ENCODE results near the gene DCST1. TPM values are rescaled to one million over a fixed set of nuclear protein-coding genes. Genes with fewer than 3 reads are reported as not detected.

Gene DCST1
- total and polyA plus RNA-seq, 2 of the 13 experiments (the other 11 are each of a cell fraction or from before 2014, with no cell fraction given), result 0.04 TPM; not detected in 1

DNA sequence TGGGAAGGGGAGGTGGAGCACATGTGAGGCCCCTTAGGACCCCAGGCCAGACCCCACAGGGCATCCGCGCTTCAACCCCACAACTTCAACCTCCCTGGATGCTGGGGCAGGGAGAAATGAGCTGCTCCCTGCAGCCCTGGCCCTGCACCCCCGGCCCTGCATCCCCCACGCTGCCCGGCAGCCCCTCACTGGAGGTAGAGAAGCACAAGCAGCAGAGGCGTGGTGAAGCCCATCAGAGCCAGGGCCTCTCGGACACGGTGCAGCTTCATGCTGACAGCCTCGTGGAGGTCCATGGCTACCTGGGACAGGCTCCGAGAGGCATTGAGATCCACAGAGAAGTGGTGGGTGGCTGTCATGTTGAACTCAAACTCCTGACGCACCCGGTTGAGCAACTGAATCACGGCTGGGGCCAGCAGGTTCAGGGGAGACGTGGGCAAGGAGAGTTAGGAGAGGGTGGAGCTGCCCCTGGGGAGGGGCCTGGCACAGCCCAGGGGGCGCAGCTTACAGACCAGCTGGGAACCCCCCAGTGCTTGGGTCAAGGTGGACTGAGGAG, 3.3 kb upstream of the DCST1 start:
- Histone ChIP-seq H3K4me1 (ENCODE audit: insufficient read depth, low read length) (peaks cover 42% of the 10 kb centered on the region), H3K79me2 (ENCODE audit: insufficient read depth, low read length) (no peaks in the 10 kb centered on the region), H3K4me3 (replicated peaks in 1 of 3; ENCODE audit: insufficient read depth in 1 of 3, low read depth in 2 of 3, low read length in 3 of 3) (no peak overlapping the region; a peak in 1 of 6 replicates), H2AFZ (ENCODE audit: low read length) (no peak overlapping the region), H3K27ac (ENCODE audit: extremely low read length, insufficient read depth, low read length) (no peak overlapping the region), H3K4me2 (ENCODE audit: low read depth, low read length) (no peak overlapping the region), H4K20me1 (ENCODE audit: insufficient read depth, low read length) (no peaks in the 10 kb centered on the region), H3K9ac (ENCODE audit: insufficient read depth, low read depth, low read length) (no peak overlapping the region), H3K9me3 (ENCODE audit: low read length) (no peaks in the 10 kb centered on the region), H3K27me3 (ENCODE audit: control insufficient read depth in 1 of 2, insufficient read depth in 2 of 2, low read length in 2 of 2) (peaks cover 7 to 50% of the 10 kb centered on the region in 2 experiments), H3K36me3 (replicated peaks in 1 of 2; ENCODE audit: control insufficient read depth in 1 of 2, insufficient read depth in 2 of 2, low read length in 2 of 2) (no peaks in the 10 kb centered on the region)
- no peak for FAIRE-seq
- WGBS (ENCODE audit: low lambda C conversion rate), result 0% methylated on average over 4 of the region's 15 CpGs
- no peak for DNase-seq (ENCODE audit: low spot score)
- in situ Hi-C loops (cut with HindIII; ENCODE audit: extremely low pct_ligation_motif_present, low pct_unique_long_range_greater_than_20kb), result no loop called here
- TF ChIP-seq ZNF367 (CRISPR knock-in tag; IDR thresholded peaks at IDR 0.05; ENCODE audit: borderline replicate concordance) (no peak), KDM6A (CRISPR knock-in tag; IDR thresholded peaks at IDR 0.05; ENCODE audit: low read depth) (no peak), CAMTA2 (CRISPR knock-in tag; IDR thresholded peaks at IDR 0.05; ENCODE audit: borderline replicate concordance) (no peak)
- ATAC-seq, result peak; percentile 30
- no TSS peak for BruUV-seq (replicated peaks)
- ChIA-PET POLR2A (no interaction called here), CTCF (ENCODE audit: low intra/inter-chr PET ratio, low total read pairs) (no interaction called here)
- intact Hi-C loops (cut with micrococcal nuclease; ENCODE audit: unreplicated experiment), result no loop called here

DNA sequence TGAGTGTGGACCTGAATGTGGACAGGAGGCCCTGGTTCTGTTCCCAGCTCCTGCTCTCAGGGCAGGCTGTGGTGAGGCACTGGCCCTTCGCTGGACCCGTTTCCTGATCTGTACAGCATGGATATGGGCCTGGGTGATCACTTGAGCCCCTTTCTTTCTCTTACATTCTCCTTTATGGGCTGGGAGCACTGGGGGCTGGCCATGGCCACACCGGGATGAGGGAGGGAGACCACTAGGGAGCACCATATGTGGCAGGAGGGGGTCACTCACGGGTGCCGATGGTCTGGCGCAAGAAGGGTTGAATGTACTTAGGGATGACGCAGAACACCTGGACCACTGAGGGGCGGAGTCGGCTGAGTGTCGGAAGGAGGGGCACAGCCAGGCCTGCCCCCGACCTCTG, 2.7 kb upstream of the DCST1 start:
- BruUV-seq (replicated peaks), result no TSS peak

More for the DNA sequence above, 2.7 kb upstream of the DCST1 start:
- Histone ChIP-seq H3K4me3 (replicated peaks in 1 of 3; ENCODE audit: insufficient read depth in 1 of 3, low read depth in 2 of 3, low read length in 3 of 3) (no peak overlapping the region), H3K27me3 (ENCODE audit: control insufficient read depth in 1 of 2, insufficient read depth in 2 of 2, low read length in 2 of 2) (peaks cover 7 to 51% of the 10 kb centered on the region in 2 experiments), H4K20me1 (ENCODE audit: insufficient read depth, low read length) (no peaks in the 10 kb centered on the region), H3K4me1 (ENCODE audit: insufficient read depth, low read length) (peaks cover 36% of the 10 kb centered on the region), H3K79me2 (ENCODE audit: insufficient read depth, low read length) (no peaks in the 10 kb centered on the region), H2AFZ (ENCODE audit: low read length) (no peak overlapping the region), H3K4me2 (ENCODE audit: low read depth, low read length) (no peak overlapping the region), H3K9me3 (ENCODE audit: low read length) (no peaks in the 10 kb centered on the region), H3K9ac (ENCODE audit: insufficient read depth, low read depth, low read length) (no peak overlapping the region), H3K36me3 (replicated peaks in 1 of 2; ENCODE audit: control insufficient read depth in 1 of 2, insufficient read depth in 2 of 2, low read length in 2 of 2) (no peaks in the 10 kb centered on the region), H3K27ac (ENCODE audit: extremely low read length, insufficient read depth, low read length) (no peak overlapping the region)
- intact Hi-C loops (cut with micrococcal nuclease; ENCODE audit: unreplicated experiment) (no loop called here), in situ Hi-C loops (cut with HindIII; ENCODE audit: extremely low pct_ligation_motif_present, low pct_unique_long_range_greater_than_20kb) (no loop called here)
- WGBS (ENCODE audit: low lambda C conversion rate), result 49% methylated on average over 9 of the region's 11 CpGs
- ATAC-seq (peak; percentile 6; the same call in 2 of the 3 replicates), DNase-seq (ENCODE audit: low spot score) (no peak), FAIRE-seq (no peak)
- CTCF ChIA-PET (ENCODE audit: low intra/inter-chr PET ratio, low total read pairs), result no interaction called here
- TF ChIP-seq, protein P1, sequence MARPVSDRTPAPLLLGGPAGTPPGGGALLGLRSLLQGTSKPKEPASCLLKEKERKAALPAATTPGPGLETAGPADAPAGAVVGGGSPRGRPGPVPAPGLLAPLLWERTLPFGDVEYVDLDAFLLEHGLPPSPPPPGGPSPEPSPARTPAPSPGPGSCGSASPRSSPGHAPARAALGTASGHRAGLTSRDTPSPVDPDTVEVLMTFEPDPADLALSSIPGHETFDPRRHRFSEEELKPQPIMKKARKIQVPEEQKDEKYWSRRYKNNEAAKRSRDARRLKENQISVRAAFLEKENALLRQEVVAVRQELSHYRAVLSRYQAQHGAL (CRISPR knock-in tag; IDR thresholded peaks at IDR 0.05; ENCODE audit: not compliant biosample characterization), result no peak
- TF ChIP-seq ZNF263 (CRISPR knock-in tag; IDR thresholded peaks at IDR 0.05), result peak; percentile 86
- POLR2A ChIA-PET, result no interaction called here
